ENCODE measurements around the gene ATXN1. TPM values are rescaled to one million over a fixed set of nuclear protein-coding genes. Genes with fewer than 3 reads are reported as not detected.

Gene ATXN1
- total RNA-seq, 1 experiment from 2014 or later = 5.6 TPM

GRCh38 chr6:16741112-16742016, 19.9 kb downstream of the ATXN1 start:
- Histone ChIP-seq H3T11ph (ENCODE audit: low read length) (no peak overlapping the region), H3K4ac (ENCODE audit: low read depth, low read length) (no peak overlapping the region), H3K56ac (ENCODE audit: insufficient read length, low read depth, low read length) (no peak overlapping the region), H3K18ac (ENCODE audit: insufficient read length, low read depth, low read length) (no peak overlapping the region), H3K14ac (ENCODE audit: insufficient read depth, low read length) (no peak overlapping the region), H3K4me1 (ENCODE audit: insufficient read depth, low read length) (peaks cover 2% of the 10 kb centered on the region; the same call in 1 of the 2 replicates), H2AFZ (ENCODE audit: low read length) (no peak overlapping the region), H3K9me3 (ENCODE audit: control insufficient read depth, low read depth, low read length) (no peaks in the 10 kb centered on the region), H3K27ac (ENCODE audit: insufficient read length, low read depth, low read length) (no peak overlapping the region), H3K79me1 (ENCODE audit: insufficient read depth, low read depth, low read length, poor library complexity, severe bottlenecking) (no peaks in the 10 kb centered on the region), H3K4me2 (ENCODE audit: insufficient read depth, insufficient read length, low read length) (no peak overlapping the region), H2BK15ac (ENCODE audit: low read depth, low read length) (no peak overlapping the region), H3K23me2 (ENCODE audit: insufficient read length, low read depth, low read length, poor library complexity, severe bottlenecking) (no peaks in the 10 kb centered on the region), H4K5ac (ENCODE audit: insufficient read length, low read depth, low read length) (no peak overlapping the region), H2BK12ac (ENCODE audit: insufficient read length, low read depth, low read length) (no peak overlapping the region), H3K27me3 (ENCODE audit: insufficient read depth, low read length) (no peaks in the 10 kb centered on the region), H2AK5ac (ENCODE audit: insufficient read length, low read length) (no peak overlapping the region), H3K9ac (ENCODE audit: extremely low read depth, insufficient read length, low read length) (no peak overlapping the region), H3K23ac (ENCODE audit: insufficient read length, low read depth, low read length) (no peak overlapping the region), H2BK120ac (ENCODE audit: low read depth, low read length, poor library complexity, severe bottlenecking) (no peak overlapping the region), H4K8ac (replicated peaks; ENCODE audit: insufficient read length, low read depth, low read length) (no peak overlapping the region), H4K91ac (ENCODE audit: insufficient read length, low read depth, low read length) (no peak overlapping the region), H2BK5ac (ENCODE audit: insufficient read length, low read length) (no peak overlapping the region), H4K20me1 (ENCODE audit: control insufficient read depth, insufficient read depth, insufficient read length) (no peaks in the 10 kb centered on the region), H3K79me2 (ENCODE audit: insufficient read depth, low read length) (no peaks in the 10 kb centered on the region), H2BK20ac (ENCODE audit: low read depth, low read length, poor library complexity, severe bottlenecking) (no peak overlapping the region)
- WGBS (ENCODE audit: extremely low coverage, insufficient read length, low lambda C conversion rate) = no CpG with 5 or more reads among the region's 8 CpGs
- no peak for DNase-seq
- no peak overlapping the region for H3K27ac Mint-ChIP-seq
- H3K4me3 Mint-ChIP-seq = no peak overlapping the region
- H3K9me3 Mint-ChIP-seq = no peaks in the 10 kb centered on the region; a peak in 1 of 5 replicates
- H3K4me1 Mint-ChIP-seq = peaks cover 11 to 21% of the 10 kb centered on the region in 2 experiments
- H3K27me3 Mint-ChIP-seq (ENCODE audit: low read depth) = no peaks in the 10 kb centered on the region
- no peaks in the 10 kb centered on the region for H3K36me3 Mint-ChIP-seq (ENCODE audit: insufficient read depth in 1 of 3, low read depth in 3 of 3)
- no peak for TF ChIP-seq CTCF (conservative IDR thresholded peaks at IDR 0.05)
